Liver (tissue), 9 donors: Measurements from ENCODE around the gene LIMS2. TPM values are rescaled to one million over a fixed set of nuclear protein-coding genes. Genes with fewer than 3 reads are reported as not detected.

ENCODE experiments used
- DNase-seq: peaks from one replicate; pipeline ENCODE4 v3.0.0-alpha.2; 2017; ENCODE audit warnings: low spot score
- H3K27ac ChIP-seq, 2 donors: one replicate each; pipeline ENCODE4 v1.7.0; 2013; ENCODE audit warnings: inconsistent platforms in 2 of 2, low read length in 2 of 2, control low read depth in 1 of 2, low read depth in 1 of 2, mild to moderate bottlenecking in 1 of 2
- H3K27me3 ChIP-seq, 4 donors: one replicate each; pipeline versions ENCODE4 v1.6.1 to v1.7.0; 2013; ENCODE audit warnings: low read length in 3 of 4, inconsistent platforms in 1 of 4, mild to moderate bottlenecking in 1 of 4, moderate library complexity in 1 of 4; ENCODE audit not compliant: control insufficient read depth in 4 of 4, insufficient read depth in 4 of 4
- H3K36me3 ChIP-seq, 4 donors: one replicate each; pipeline versions ENCODE4 v1.6.1 to v1.7.0; 2013; ENCODE audit warnings: low read length in 3 of 4, mild to moderate bottlenecking in 3 of 4, low read depth in 1 of 4, moderate library complexity in 1 of 4; ENCODE audit not compliant: control insufficient read depth in 4 of 4, insufficient read depth in 3 of 4
- H3K4me1 ChIP-seq, 4 donors: one replicate each; pipeline versions ENCODE4 v1.6.1 to v1.7.0; 2013; ENCODE audit warnings: low read length in 3 of 4, mild to moderate bottlenecking in 3 of 4, moderate library complexity in 1 of 4; ENCODE audit not compliant: control insufficient read depth in 4 of 4, insufficient read depth in 4 of 4
- H3K4me3 ChIP-seq, 3 donors: one replicate each; pipeline versions ENCODE4 v1.6.1 to v1.7.0; 2013; ENCODE audit warnings: low read length in 3 of 3, control low read depth in 1 of 3, low read depth in 1 of 3, mild to moderate bottlenecking in 1 of 3
- H3K9ac ChIP-seq, 2 donors: one replicate each; pipeline ENCODE4 v1.7.0; 2013; ENCODE audit warnings: low read length in 2 of 2, mild to moderate bottlenecking in 2 of 2, moderate library complexity in 2 of 2, control low read depth in 1 of 2, low read depth in 1 of 2
- H3K9me3 ChIP-seq, 4 donors: one replicate each; pipeline versions ENCODE4 v1.6.1 to v1.7.0; 2013; ENCODE audit warnings: low read length in 3 of 4; ENCODE audit not compliant: control insufficient read depth in 4 of 4
- ATF3 ChIP-seq: IDR thresholded peaks from 2 replicates; pipeline ENCODE4 v1.6.1; 2016; ENCODE audit warnings: antibody characterized with exemption
- CTCF ChIP-seq: fragments of 150-350 bp; IDR thresholded peaks from 2 replicates; pipeline ENCODE4 v1.5.1; 2017; ENCODE audit warnings: improper control_type of control experiment, low read depth, low read length; ENCODE audit not compliant: missing input control
- EGR1 ChIP-seq, 2 donors: IDR thresholded peaks; 2 replicates each; pipeline ENCODE4 v1.6.1; 2016 to 2018; ENCODE audit warnings: antibody characterized with exemption in 2 of 2, low read depth in 2 of 2
- FOXA1 ChIP-seq: IDR thresholded peaks from 2 replicates; pipeline ENCODE4 v1.6.1; 2016; ENCODE audit warnings: antibody characterized with exemption
- FOXA2 ChIP-seq: IDR thresholded peaks from 2 replicates; pipeline ENCODE4 v1.6.1; 2016; ENCODE audit warnings: antibody characterized with exemption
- GABPA ChIP-seq, 2 donors: IDR thresholded peaks in 1 of 2; conservative IDR thresholded peaks in 1 of 2; 2 replicates each; pipeline ENCODE4 v1.6.1; 2016; ENCODE audit warnings: antibody characterized with exemption in 2 of 2, mild to moderate bottlenecking in 1 of 2, moderate library complexity in 1 of 2
- HNF4A ChIP-seq, 2 donors: conservative IDR thresholded peaks; 2 replicates each; pipeline ENCODE4 v1.6.1; 2016; ENCODE audit warnings: antibody characterized with exemption in 2 of 2, mild to moderate bottlenecking in 2 of 2
- HNF4G ChIP-seq: IDR thresholded peaks from 2 replicates; pipeline ENCODE4 v1.6.1; 2016; ENCODE audit warnings: antibody characterized with exemption
- JUND ChIP-seq, 2 donors: IDR thresholded peaks; 2 replicates each; pipeline ENCODE4 v1.6.1; 2016; ENCODE audit warnings: antibody characterized with exemption in 2 of 2
- MAX ChIP-seq: IDR thresholded peaks from 2 replicates; pipeline ENCODE4 v1.6.1; 2016; ENCODE audit warnings: antibody characterized with exemption
- NR2F2 ChIP-seq: IDR thresholded peaks from 2 replicates; pipeline ENCODE4 v1.6.1; 2016; ENCODE audit warnings: antibody characterized with exemption
- RAD21 ChIP-seq, 2 donors: IDR thresholded peaks; 2 replicates each; pipeline ENCODE4 v1.6.1; 2016; ENCODE audit warnings: antibody characterized with exemption in 2 of 2, mild to moderate bottlenecking in 2 of 2
- REST ChIP-seq: IDR thresholded peaks from 2 replicates; pipeline ENCODE4 v1.6.1; 2016; ENCODE audit warnings: antibody characterized with exemption, mild to moderate bottlenecking
- RXRA ChIP-seq, 2 donors: IDR thresholded peaks; 2 replicates each; pipeline ENCODE4 v1.6.1; 2017 to 2018; ENCODE audit warnings: antibody characterized with exemption in 2 of 2, mild to moderate bottlenecking in 1 of 2
- SP1 ChIP-seq: IDR thresholded peaks from 2 replicates; pipeline ENCODE4 v1.6.1; 2018; ENCODE audit warnings: antibody characterized with exemption, mild to moderate bottlenecking
- TAF1 ChIP-seq: conservative IDR thresholded peaks from 2 replicates; pipeline ENCODE4 v1.6.1; 2016; ENCODE audit warnings: antibody characterized with exemption, mild to moderate bottlenecking
- YY1 ChIP-seq: IDR thresholded peaks from 2 replicates; pipeline ENCODE4 v1.6.1; 2016; ENCODE audit warnings: antibody characterized with exemption, mild to moderate bottlenecking
- WGBS: extraction: QIAGEN DNeasy Blood & Tissue Kit; methylation state at CpG from one replicate; pipeline ENCODE4 v1.1.7; 2013; 5-methylcytosine and 5-hydroxymethylcytosine counted together
- polyA plus RNA-seq, 2 donors: library from polyadenylated mRNA; stranded (reverse) in 1 of 2; unstranded in 1 of 2; fragments of 200-250 nt in 1 of 2; fragments of >200 nt in 1 of 2; fragmentation: Nextera tagmentation in 1 of 2; extraction: Ambion mirVana in 1 of 2; gene quantifications; one replicate each; pipeline versions ENCODE4 v1.2.1 to v1.2.3, GENCODE V29; 2013 to 2015
- total RNA-seq, 2 donors: library from RNA; depleted of rRNA; stranded (reverse); fragments of >200 nt; gene quantifications; one replicate each; pipeline ENCODE4 v1.2.3, GENCODE V29; 2014
- TF ChIP-seq, protein P1 (sequence below): IDR thresholded peaks from 2 replicates; pipeline ENCODE4 v1.6.1; 2016; ENCODE audit warnings: antibody characterized with exemption
- donor health status: healthy.
- donor health status: healthy.
- donor health status: healthy.
- donor health status: healthy.
- donor health status: healthy.

Gene LIMS2
- total and polyA plus RNA-seq, 4 donors, result 1.4 to 17.9 (median 16.1) TPM

GRCh38 chr2:127604986-127605385 is 70.3 kb downstream of the LIMS2 start:
- Histone ChIP-seq H3K27ac (no peak overlapping the region), H3K9ac (no peak overlapping the region), H3K27me3 (no peaks in the 10 kb centered on the region), H3K4me3 (no peak overlapping the region), H3K9me3 (peaks cover 0 to 7% (median 0%) of the 10 kb centered on the region in 4 donors), H3K4me1 (no peaks in the 10 kb centered on the region), H3K36me3 (no peaks in the 10 kb centered on the region)
- WGBS, result 95% methylated on average over 8 of the region's 8 CpGs
- no peak for DNase-seq
- no peak for TF ChIP-seq REST
- no peak for TF ChIP-seq TAF1
- TF ChIP-seq YY1, result no peak
- no peak for TF ChIP-seq SP1
- no peak for TF ChIP-seq HNF4A (conservative IDR thresholded peaks at IDR 0.05)
- no peak for TF ChIP-seq HNF4G
- no peak for TF ChIP-seq RXRA (IDR thresholded peaks at IDR 0.05)
- TF ChIP-seq EGR1 (IDR thresholded peaks at IDR 0.05; ENCODE audit: low read depth in 2 of 2), result no peak
- no peak for TF ChIP-seq NR2F2
- no peak for TF ChIP-seq GABPA (IDR thresholded peaks at IDR 0.05 in 1 of 2, conservative IDR thresholded peaks at IDR 0.05 in 1 of 2)
- TF ChIP-seq ATF3, result no peak
- no peak for TF ChIP-seq CTCF
- TF ChIP-seq, protein P1, sequence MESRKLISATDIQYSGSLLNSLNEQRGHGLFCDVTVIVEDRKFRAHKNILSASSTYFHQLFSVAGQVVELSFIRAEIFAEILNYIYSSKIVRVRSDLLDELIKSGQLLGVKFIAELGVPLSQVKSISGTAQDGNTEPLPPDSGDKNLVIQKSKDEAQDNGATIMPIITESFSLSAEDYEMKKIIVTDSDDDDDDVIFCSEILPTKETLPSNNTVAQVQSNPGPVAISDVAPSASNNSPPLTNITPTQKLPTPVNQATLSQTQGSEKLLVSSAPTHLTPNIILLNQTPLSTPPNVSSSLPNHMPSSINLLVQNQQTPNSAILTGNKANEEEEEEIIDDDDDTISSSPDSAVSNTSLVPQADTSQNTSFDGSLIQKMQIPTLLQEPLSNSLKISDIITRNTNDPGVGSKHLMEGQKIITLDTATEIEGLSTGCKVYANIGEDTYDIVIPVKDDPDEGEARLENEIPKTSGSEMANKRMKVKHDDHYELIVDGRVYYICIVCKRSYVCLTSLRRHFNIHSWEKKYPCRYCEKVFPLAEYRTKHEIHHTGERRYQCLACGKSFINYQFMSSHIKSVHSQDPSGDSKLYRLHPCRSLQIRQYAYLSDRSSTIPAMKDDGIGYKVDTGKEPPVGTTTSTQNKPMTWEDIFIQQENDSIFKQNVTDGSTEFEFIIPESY, result no peak
- TF ChIP-seq MAX, result no peak
- TF ChIP-seq FOXA2, result no peak
- TF ChIP-seq JUND (IDR thresholded peaks at IDR 0.05), result no peak
- no peak for TF ChIP-seq FOXA1
- no peak for TF ChIP-seq RAD21 (IDR thresholded peaks at IDR 0.05)
